ENCODE measurements around the gene DENND2C.

DENND2C gene

DNA sequence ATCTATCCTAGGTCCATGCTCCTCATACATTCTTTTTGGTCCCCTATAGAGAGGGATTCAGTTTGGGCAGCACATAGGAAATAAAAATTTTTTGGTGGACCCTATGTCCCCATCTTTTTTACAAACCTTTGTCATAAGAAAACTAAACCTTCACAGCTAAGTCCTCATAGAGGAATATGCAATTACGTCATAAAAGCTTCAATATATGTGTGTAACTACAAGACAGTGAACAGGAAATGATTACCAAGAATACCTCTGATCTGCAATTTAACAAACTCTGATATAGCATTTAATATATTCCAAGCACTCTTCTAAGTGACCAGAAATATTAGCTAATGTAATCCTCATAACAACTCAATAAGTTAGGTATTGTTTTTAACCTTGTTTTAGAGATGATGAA lies 6.3 kb upstream of the DENND2C start:
- FAIRE-seq (no peak), DNase-seq (ENCODE audit: low spot score) (no peak)

DNA sequence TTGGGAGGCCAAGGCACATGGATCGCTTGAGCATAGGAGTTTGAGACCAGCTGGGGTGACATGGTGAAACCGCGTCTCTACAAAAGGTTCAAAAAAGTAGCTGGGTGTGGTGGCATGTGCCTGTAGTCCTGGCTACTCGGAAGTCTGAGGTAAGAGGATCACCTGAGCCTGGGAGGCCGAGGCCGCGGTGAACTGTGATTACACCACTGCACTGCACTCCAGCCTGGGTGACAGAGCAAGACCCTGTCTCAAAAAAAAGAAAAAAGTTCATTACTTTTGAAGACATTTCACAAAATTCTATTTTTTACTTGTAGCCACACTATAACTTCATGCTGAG lies 2.1 kb upstream of the DENND2C start:
- no peak for DNase-seq (ENCODE audit: low spot score)

DNA sequence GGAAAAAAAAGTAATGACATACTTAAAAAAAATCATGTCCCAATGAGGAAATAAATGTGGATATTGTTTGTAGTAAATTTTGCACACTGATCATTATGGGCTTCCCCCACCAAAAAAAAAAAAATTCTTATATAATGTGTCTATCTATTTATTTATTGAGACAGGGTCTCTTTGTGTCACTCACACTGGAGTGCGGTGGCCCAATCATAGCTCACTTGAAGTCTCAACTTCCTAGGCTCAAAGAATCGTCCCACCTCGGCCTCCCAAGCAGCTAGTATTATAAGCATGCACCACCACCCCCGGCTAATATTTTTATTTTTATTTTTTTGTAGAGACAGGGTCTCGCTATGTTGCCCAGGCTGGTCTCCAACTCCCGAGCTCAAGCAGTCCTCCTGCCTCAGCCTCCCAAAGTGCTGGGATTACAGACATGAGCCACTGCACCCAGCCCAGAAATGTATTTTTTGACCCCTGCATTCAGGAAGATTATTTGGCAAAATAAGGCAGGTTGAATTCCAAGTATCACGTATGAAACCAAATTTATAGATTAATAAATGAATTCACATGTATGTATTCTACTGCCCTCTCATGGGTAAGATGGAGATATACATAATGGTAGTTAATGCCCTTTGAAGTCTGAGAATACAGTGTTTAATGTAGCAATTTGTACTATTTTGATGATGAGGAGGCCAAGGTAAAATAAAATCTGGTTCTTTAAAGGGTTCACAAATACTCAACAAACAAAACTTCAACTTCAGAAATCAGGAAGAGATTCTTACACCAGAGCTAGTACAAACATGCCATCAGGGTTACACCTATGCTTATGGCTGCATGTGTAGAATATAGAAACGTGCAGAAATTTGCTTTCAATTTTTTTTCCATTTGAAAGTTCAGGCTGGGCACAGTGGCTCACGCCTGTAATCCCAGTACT lies 1.4 kb upstream of the DENND2C start:
- FAIRE-seq: peak; percentile 63

More for the DNA sequence above, 2.1 kb upstream of the DENND2C start:
- no peak for FAIRE-seq

DNA sequence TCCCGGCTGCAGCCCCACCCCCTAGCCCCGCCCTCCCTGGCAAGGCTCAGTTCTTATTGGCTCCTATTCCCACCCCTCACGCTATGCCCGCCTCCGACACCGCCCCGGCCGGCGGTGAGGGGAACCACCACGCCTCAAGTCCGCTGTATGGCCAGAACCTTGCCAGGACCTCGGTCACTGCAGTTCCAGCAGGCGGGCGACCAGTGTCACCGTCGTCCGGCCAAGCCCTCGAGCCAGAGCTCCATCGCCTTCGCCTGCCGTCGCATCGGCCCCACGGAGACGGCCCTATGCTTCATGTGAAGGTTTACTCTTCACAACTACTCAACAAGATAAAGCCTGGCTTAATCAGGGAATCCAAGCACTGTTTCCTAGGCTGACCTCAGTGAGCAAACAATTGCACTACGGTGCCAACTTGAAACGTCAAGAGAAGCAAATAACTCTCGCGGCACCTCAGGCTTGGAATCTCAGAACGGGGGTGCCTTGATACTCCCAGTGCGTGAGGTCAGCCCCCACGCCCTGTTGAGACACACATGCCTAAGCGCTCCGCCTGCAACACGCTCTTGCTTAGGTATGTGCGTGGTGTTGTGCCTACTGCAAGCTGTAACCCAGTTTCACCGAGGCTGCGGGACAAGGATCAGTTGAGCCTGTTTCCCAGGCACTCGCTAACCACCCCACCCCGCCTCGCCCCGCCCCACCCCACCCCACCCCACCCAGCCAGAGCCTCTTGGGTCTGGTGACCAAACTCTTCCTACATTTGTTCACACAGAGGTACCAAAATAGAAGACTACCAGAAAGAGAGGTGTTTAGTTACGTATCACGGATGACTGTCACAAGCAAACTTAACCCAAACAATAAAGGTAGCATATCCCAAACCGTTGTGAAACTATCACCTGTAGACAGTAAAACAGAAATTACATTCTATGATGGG lies 498 bp upstream of the DENND2C start:
- DNase-seq (ENCODE audit: low spot score): peak; percentile 99
- peak; percentile 99 for FAIRE-seq

More for the DNA sequence above, 1.4 kb upstream of the DENND2C start:
- peak; percentile 35 for DNase-seq (ENCODE audit: low spot score)

DNA sequence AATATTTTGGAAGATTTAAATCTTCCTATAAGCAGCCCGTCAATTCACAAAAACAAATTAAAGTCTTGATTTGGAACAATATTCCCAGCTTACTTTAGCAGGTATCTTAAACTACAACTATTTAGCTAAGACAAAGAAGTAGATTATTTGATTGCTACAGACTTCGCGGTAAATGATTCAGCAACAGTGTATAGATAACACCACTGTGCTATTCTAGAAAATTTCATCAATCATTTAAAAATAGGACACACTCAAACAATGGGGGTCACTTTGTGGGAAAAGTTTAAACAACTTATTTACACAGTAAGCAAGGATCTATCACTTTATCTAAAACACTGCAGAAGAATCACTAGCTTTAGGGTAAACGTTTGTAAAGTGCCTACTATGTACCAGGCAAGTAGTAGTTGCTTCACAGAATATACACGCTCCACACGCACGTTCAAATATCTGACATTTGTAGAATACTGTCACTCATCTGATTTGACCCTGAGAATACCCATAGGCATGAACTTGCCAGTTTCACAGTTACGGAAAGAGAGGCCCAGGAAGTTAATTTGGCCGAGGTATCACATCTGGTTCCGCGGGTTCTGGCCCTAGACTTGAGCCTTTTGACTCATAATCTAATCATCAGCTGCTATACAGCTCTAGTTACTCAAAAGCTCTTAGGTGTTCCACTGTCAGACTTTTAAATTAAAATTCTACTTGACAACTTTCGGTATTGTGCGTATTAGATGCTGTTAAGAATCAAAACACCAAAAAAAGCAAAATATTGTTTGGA lies 876 bp downstream of the DENND2C start:
- DNase-seq (ENCODE audit: low spot score) (peak; percentile 29), FAIRE-seq (peak; percentile 67)

DNA sequence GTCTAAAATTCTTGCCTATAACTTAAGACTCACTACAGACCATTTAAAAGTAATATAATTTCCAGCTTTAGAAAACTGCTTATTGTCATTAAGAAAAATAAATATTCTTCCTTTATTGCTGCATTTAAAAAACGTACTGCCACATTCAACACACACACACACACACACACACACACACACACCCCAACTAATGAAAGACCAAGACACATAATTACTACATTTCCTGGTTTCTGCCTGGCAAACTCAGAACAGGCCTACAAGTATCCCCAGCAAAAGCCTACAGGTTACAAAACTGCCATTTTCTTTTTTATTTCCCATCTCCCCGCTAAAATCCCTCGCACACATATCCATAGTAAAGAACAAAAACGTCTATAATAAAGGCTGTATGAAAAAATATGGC lies 1.5 kb downstream of the DENND2C start:
- DNase-seq (ENCODE audit: low spot score): no peak

DNA sequence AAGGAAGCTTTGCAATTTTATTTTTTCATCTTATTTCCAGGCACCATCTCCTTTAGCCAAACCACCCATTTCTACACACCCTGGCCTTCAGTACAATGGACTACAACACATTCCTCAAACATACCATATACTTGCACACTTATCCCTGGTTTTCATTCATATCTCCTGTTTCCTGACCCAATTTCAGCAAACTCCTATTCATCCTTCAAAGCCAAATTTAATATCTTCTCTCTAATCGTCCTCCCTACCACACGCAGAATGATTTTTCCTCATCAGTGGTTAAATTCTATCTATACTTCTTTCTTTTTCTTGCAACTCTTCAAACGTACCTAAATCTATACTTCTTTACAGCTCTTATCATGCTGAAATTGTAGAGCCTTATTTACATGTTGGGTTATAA lies 2.9 kb downstream of the DENND2C start:
- DNase-seq (ENCODE audit: low spot score) (no peak), FAIRE-seq (no peak)

More for the DNA sequence above, 1.5 kb downstream of the DENND2C start:
- no peak for FAIRE-seq

DNA sequence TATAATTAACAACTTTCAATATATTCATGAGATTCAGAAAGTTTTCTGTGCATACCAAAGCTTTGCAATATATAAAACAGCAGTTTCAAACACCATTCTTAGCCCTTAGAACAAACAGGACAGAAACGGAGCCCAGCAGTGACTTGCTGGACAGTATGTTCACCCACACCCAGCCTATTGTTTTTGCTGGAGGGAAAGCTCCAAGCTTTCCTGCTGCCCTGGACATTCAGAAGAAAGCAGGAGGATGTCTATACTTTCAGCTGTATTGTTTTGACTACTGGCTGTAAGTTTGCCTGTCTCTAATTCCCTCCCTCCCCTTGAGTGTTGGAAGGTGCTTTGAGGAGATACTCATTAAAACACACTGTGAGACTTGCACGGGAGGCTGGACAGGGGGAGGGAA lies 9.6 kb downstream of the DENND2C start:
- DNase-seq (ENCODE audit: low spot score) (no peak), FAIRE-seq (no peak)

DNA sequence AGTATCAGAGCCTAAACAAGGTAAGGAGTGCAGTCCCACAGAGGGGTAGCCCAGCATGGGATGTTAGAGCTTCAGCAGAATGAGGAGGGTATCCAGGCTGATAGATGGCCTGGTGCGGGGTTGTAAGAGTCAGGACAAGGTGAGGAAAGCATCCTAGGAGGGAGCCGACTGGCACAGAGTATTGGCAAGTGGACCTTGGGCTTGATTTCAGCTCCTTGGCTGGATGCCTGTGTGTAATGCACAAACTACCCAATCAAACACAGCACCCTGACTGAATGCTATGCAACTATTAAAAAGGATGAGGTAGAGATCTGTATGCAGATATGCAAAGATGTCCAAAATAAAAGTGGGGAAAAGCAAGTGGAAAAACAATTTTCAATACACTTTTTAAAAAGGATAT lies 18.0 kb downstream of the DENND2C start:
- FAIRE-seq (no peak), DNase-seq (ENCODE audit: low spot score) (no peak)

DNA sequence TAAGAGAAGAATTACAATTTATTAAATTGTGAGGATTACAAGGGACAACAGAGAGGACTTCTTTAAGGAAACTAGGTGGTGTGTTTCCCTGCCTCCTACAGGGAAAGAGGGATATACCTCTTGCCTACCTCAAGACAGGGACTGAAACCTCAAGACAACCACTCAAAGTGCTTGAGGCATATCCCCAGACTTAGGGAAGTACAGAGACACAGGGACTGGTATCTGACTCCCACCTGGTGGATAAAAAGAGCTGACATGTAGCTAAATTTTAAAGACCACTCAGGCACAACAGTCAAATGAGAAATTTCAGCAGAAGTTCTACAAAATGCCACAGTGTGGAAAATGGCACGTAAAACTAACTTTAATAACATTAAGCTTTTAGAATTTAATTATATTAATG lies 21.3 kb downstream of the DENND2C start:
- FAIRE-seq (no peak), DNase-seq (ENCODE audit: low spot score) (no peak)

DNA sequence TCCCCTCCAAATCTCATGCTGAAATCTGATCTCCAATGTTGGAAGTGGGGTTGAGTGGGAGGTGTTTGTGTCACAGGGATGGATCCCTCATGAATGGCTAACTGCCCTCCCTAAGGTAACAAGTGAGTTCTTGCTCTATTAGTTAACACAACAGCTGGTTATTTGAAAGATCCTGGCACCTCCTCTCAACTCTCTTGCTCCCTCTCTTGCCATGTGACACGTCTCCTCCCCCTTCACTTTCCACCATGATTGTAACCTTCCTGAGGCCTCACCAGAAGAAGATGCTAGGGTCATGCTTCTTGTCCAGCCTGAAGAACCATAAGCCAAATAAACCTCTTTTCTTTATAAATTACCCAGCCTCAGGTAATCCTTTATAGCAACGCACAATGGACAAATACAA lies 28.5 kb downstream of the DENND2C start:
- FAIRE-seq (no peak), DNase-seq (ENCODE audit: low spot score) (no peak)

DNA sequence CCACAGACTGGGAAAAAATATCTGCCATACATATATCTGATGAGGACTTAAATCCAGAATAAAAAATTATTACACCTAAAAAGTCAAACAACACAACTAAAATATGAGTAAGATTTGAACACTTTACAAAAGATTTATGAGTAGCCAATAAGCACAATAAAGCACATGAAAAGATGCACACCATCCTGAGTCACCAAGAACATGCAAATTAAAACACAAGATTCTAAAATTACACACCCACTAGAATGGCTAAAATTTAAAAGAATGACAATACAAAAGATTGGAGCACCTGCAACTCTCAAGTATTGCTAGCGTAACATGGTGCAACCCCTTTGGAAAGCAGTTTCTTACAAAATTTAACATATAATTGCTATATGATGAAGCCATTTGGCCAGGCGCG lies 30.9 kb downstream of the DENND2C start:
- DNase-seq (ENCODE audit: low spot score) (no peak), FAIRE-seq (no peak)

DNA sequence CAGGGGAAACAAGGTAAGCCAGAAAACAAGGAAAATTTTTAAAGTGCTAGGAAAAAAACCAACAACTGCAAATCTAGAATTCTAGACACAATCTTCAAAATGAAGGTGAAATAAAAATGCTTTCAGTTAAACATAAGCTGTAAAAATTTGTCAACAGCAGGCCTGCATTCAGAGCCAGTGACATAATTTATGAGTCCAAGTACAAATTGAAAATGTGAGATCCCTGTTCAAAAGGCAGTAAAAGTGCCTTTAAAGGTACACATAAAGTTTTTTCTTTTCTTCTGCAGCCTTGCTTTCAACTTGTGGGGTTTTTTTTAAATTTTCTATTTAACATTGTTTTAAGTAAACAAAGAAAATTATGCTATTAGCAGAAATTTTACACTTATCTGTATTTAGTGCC lies 37.4 kb downstream of the DENND2C start:
- FAIRE-seq (no peak), DNase-seq (ENCODE audit: low spot score) (no peak)

DNA sequence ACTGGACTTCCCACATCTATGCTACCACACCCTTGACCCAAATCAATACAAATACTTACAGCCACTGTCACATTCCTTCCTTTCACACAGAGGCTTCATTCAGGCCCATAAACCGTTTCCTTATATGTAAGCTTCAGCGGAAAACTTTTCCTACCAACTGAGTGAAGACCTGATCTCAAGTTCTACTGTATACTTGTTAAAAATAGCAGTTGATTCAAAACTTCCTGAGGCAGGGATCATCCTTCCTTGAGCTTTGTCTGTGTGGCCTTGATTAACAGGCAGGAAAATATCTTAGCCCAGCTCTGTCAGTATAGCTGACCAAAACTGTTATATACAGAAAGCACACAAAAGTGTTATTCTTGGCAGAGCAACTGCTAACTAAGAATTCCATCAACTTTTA lies 42.7 kb downstream of the DENND2C start:
- FAIRE-seq: no peak
- DNase-seq (ENCODE audit: low spot score): no peak

DNA sequence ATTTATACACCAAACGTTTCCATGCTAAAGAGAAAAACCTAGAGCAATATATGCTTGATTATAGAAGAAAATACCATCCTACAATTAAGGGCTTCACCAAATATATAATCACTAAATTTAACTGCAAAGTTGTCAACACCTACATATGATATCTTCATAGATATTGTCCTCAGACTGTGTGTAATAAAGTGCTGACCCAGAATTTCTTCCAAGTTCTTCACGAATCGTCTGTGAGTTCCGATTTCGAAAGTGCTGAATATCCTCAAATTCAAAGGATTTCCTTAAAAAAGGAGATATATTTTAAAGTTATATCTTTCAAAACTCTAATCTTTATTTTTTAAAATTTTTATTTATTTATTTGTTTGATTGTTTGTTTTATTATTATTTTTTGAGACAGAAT lies 46.5 kb downstream of the DENND2C start:
- FAIRE-seq: no peak
- no peak for DNase-seq (ENCODE audit: low spot score)

DNA sequence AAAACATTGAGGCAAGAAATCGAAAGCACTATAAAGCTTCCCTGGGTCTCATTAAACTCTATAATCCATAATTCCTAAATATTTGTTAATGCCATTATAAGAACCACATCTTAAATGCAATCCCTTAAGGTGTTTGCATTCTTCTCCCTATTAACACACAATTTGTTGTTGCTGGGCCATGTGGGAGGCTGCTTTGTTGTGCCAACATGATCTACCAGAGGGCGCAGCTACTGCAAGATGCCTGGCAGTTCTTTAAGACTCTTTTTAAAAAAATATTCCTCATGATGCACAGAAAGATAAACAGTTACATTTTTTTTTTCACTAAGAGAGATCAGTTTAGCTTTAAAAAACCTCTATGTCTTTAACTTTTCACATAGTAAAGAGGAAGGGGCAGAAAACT lies 49.4 kb downstream of the DENND2C start:
- FAIRE-seq (no peak), DNase-seq (ENCODE audit: low spot score) (no peak)

DNA sequence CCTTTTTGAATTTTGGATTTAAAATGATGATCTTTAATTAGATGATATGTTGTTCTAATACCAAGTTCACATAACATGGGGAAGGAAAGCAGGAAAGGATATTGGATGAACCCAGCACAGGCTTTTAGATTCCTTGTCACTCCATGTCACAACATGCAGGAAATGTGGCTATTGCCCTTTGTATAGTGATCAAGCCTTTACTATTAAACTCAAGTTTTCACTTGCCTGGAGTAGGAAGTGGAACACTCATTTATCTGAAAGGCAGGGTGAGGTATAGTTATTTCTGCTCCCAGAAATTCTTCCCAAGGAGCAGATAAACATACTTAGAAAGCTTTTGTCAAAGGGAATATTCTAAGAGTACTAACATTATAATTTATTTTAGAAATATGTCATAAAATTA lies 51.2 kb downstream of the DENND2C start:
- no peak for FAIRE-seq
- no peak for DNase-seq (ENCODE audit: low spot score)

DNA sequence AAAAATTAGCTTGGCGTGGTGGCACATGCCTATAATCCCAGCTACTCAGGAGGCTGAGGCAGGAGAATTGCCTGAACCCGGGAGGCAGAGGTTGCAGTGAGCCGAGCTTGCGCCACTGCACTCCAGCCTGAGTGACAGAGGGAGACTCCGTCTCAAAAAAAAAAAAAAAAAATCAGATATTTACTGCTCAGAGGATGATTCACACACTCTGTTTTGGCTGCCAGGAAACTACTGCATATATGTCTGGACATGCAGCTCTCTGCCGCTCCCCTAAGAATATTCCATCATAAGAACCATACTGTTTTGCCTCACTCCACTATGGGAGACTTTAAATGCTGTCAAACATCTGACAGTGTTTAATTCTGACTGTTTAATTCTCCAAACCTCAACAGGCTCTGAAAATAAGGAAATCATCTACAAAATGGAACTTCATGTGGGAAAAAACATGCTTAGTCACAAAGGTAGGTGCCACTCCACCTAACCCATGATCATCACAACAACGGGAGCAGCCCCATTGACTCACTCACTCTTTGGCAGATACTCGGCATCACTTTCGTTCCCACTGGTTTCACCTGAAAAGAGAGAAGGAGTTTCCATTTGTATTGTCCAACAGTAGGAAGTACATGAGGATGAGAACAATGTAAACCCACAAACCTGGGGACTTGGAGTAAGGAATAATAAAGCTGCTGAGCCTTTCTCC lies 59.2 kb downstream of the DENND2C start:
- FAIRE-seq (peak; percentile 13), DNase-seq (ENCODE audit: low spot score) (peak; percentile 61)

DNA sequence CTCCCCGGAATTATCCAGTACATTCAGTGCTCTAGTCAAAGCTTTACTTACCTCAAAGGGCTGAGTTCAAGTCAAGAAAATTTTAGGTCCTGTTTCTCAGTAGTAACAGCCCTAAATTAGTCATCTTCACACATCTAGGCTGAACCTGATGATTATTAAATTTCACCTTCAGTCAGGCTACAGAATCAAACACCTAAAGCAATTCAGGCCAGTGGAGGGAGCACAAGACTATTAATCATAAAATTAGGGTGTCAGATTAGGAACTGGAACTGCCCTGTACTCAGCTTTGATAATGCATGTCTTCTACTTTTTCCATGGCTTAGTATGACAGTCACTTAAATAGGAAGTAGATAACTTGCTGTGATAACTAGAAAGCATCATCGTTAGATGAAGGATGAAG lies 60.0 kb downstream of the DENND2C start:
- no peak for FAIRE-seq
- no peak for DNase-seq (ENCODE audit: low spot score)

DNA sequence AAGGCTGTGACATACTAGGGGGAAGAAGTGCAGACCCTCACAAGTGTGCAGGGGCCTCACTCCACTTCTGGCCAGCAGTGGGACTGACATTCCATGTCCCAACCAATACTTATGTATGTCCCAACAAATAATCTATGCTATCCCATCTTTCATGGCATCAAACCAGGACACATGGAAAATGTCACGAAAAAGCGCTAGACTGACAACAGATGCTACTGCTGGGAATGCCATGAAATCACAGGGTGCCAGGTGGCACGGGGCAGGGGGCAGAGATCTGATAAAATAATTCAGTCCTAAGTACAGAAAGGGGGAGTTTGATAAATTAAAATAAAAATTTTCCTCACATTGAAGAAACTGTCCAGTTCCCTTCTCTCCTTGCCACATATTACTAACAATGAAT lies 60.8 kb downstream of the DENND2C start:
- peak; percentile 75 for FAIRE-seq
- DNase-seq (ENCODE audit: low spot score): no peak

DNA sequence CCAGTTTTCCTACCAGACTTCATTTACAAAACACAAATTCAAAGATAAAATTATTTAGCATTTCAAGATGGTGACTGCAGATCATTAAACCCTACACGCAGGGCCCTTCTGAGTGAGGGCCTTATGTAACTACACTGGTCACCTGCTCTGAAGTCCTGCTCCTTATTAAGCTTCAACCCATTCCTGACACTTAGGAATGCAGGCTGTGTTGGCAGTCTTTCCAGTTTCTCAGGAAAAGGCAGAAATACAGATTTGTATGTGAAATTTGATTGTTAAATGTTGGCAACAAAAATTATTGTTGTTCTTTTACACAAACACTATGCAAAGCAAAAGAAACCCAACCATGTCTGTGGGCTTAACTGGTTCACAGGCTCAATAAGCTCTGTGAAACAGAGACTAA lies 62.6 kb downstream of the DENND2C start:
- FAIRE-seq: no peak
- DNase-seq (ENCODE audit: low spot score): no peak

All from urothelium cell line (cell line).